Gastrocnemius medialis (tissue), 4 donors: ENCODE data around the gene MC5R.

Source experiments
- CTCF ChIP-seq, 5 experiments: fragments of 450-650 bp in 3 of 5; fragments of 200-600 bp in 2 of 5; sonication (generic) in 2 of 5; IDR thresholded peaks in 4 of 5; conservative IDR thresholded peaks in 1 of 5; 1 replicate in 4 of 5; 2 replicates in 1 of 5; pipeline ENCODE4 v1.5.1; 2016 to 2019; ENCODE audit warnings: antibody characterized with exemption in 5 of 5, mild to moderate bottlenecking in 3 of 5, moderate library complexity in 3 of 5
- POLR2A ChIP-seq, 2 donors: fragments of 450-650 bp; IDR thresholded peaks; one replicate each; pipeline ENCODE4 v1.6.1; 2017; ENCODE audit warnings: antibody characterized with exemption in 2 of 2, mild to moderate bottlenecking in 2 of 2, moderate library complexity in 2 of 2

- TF ChIP-seq CTCF (IDR thresholded peaks at IDR 0.05 in 4 of 5, conservative IDR thresholded peaks at IDR 0.05 in 1 of 5), result no peak
- no peak for TF ChIP-seq POLR2A (IDR thresholded peaks at IDR 0.05)
Measured at GRCh38 chr18:13811993-13812392, 12.0 kb upstream of the MC5R start.
